NCI-H1417 treated with DMSO at 0.1 percent for 48 hours (cell line): ENCODE measurements around the gene NUBP2.

ENCODE experiments used
- DNase-seq: peaks from one replicate; lab custom pipeline; 2025; lab: John Stamatoyannopoulos, UW

Gene NUBP2

GRCh38 chr16:1809281-1809801, 26.6 kb downstream of the NUBP2 start:
- no peak for DNase-seq

GRCh38 chr16:1810106-1810505, 27.3 kb downstream of the NUBP2 start:
- DNase-seq, result no peak

- DNase-seq, result no peak
These were observed 27.8 kb downstream of the NUBP2 start for GRCh38 chr16:1810536-1810935.

GRCh38 chr16:1812732-1813163, 30.0 kb downstream of the NUBP2 start:
- DNase-seq, result peak; percentile 17

- DNase-seq, result no peak
These were observed 32.7 kb downstream of the NUBP2 start for GRCh38 chr16:1815461-1815860.

- DNase-seq, result no peak
These were observed 33.9 kb downstream of the NUBP2 start for GRCh38 chr16:1816396-1817275.

- DNase-seq, result no peak
These were observed 34.5 kb downstream of the NUBP2 start for GRCh38 chr16:1817276-1817589.

- no peak for DNase-seq
These were observed 35.0 kb downstream of the NUBP2 start for GRCh38 chr16:1817716-1818115.

GRCh38 chr16:1818204-1818872, 35.6 kb downstream of the NUBP2 start:
- DNase-seq, result no peak

- DNase-seq, result no peak
These were observed 36.2 kb downstream of the NUBP2 start for GRCh38 chr16:1818873-1819525.

GRCh38 chr16:1819611-1820010, 36.9 kb downstream of the NUBP2 start:
- no peak for DNase-seq

GRCh38 chr16:1820096-1820945, 37.6 kb downstream of the NUBP2 start:
- DNase-seq, result no peak

GRCh38 chr16:1820946-1821290, 38.2 kb downstream of the NUBP2 start:
- DNase-seq, result no peak

GRCh38 chr16:1821861-1822611, 39.3 kb downstream of the NUBP2 start:
- DNase-seq, result no peak

GRCh38 chr16:1822801-1823200, 40.0 kb downstream of the NUBP2 start:
- DNase-seq, result no peak

- DNase-seq, result no peak
These were observed 41.1 kb downstream of the NUBP2 start for GRCh38 chr16:1823821-1824220.

- DNase-seq, result no peak
These were observed 42.7 kb downstream of the NUBP2 start for GRCh38 chr16:1825381-1825863.

- DNase-seq, result no peak
These were observed 43.3 kb downstream of the NUBP2 start for GRCh38 chr16:1825864-1826690.

GRCh38 chr16:1826691-1827573, 44.2 kb downstream of the NUBP2 start, which contains the start of the genes FAHD1 and HAGH:
TSS of gene FAHD1 (plus strand) at chr16:1827206. CDS start at chr16:1827239, 33 bp downstream.
TSS of gene HAGH (minus strand) at chr16:1826825. CDS start at chr16:1826787, 38 bp downstream.
- DNase-seq, result peak; percentile 79
